Superior temporal gyrus (tissue), 1 donor: ENCODE data around the gene NGB.

Experiments used
- DNase-seq: peaks from one replicate; pipeline ENCODE4 v3.0.0-alpha.2; 2016; ENCODE audit errors: extremely low spot score

The NGB gene

DNA sequence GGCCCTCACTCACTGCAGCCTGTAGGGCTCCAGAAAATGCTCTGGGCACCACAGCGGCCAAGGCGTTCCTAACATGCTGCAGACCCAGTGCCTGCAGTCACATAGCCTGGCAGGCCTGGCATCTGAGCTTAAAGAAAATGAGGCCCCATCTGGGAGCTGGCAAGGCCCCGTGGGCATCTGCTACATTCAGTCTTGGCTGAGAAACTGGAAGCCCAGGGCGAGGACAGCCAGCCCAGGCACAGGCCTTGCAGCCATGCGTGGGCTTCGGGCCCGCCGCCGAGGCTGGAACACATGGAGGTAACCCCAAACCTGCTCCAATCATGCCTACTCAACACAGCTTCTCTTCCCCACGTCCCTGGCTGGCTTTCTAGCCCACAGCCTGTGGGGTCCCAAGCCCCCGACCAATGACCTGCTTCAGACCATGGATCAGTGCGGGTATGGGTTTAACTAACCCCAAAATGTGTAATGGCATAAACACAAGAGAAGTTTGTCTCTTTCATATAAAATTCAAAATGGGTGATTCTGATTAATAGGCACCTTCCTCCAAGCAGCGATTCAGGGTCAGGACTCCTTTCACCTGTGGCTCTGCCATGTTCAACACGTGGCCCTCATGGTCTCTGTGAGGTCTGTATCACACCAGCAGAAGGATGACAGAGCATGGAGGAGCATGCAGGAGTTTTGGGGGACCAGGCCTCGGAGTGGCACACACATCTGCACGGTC, 6.4 kb downstream of the NGB start:
- no peak for DNase-seq

- DNase-seq: no peak
Observed at GRCh38 chr14:77260631-77261030, 10.4 kb downstream of the NGB start.

GRCh38 chr14:77260199-77260598, 10.8 kb downstream of the NGB start:
- DNase-seq: no peak

- DNase-seq: no peak
Observed at GRCh38 chr14:77259025-77259715, 11.8 kb downstream of the NGB start.

- no peak for DNase-seq
Observed at GRCh38 chr14:77258566-77258965, 12.4 kb downstream of the NGB start.

- no peak for DNase-seq
Observed at GRCh38 chr14:77257700-77258099, 13.3 kb downstream of the NGB start.

DNA sequence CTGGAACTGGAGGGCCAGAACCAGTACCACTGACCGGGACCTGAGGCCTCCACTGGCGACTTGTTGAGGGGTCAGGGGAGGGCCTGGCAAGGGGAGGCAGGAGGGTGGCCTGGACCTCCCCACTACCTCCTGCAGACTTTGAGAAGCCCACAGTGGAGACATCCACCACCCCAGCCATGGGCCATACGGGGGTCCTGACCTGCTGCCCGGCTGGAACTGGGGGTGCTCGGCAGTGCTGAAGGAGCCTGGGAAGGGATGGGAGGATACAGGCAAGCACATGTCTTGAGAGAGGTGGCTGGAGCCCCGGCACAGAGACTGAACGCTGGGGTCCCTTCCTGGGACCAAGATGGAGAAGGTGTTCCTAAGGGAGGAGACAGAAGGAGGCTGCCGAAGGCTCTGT, 14.3 kb downstream of the NGB start:
- no peak for DNase-seq

- no peak for DNase-seq
Observed at GRCh38 chr14:77253333-77254190, 17.4 kb downstream of the NGB start.

GRCh38 chr14:77251870-77252269, 19.1 kb downstream of the NGB start:
- DNase-seq: no peak

- no peak for DNase-seq
Observed at GRCh38 chr14:77250927-77251326, 20.1 kb downstream of the NGB start.

GRCh38 chr14:77249286-77249685, 21.7 kb downstream of the NGB start:
- DNase-seq: no peak

DNA sequence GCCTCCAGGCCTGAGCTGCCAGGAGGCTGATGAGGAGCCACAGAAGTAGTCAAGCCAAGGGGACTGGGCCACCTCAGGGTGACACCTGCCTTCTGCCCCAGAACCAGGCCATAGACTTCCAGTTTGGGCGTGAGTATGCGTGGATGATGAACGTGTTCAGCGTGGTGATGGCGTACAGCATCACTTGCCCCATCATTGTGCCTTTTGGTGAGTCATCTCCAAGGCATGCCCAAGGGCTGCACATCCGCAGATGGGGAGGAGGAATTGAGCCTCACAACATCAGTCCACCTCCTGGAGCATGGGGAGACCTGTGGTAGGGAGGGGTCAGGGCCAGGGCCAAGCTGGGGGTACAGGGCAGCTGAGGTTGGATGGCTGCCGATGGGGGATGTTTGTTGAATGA, 22.3 kb downstream of the NGB start:
- DNase-seq: no peak

- DNase-seq: no peak
Observed at GRCh38 chr14:77246784-77247183, 24.2 kb downstream of the NGB start.

DNA sequence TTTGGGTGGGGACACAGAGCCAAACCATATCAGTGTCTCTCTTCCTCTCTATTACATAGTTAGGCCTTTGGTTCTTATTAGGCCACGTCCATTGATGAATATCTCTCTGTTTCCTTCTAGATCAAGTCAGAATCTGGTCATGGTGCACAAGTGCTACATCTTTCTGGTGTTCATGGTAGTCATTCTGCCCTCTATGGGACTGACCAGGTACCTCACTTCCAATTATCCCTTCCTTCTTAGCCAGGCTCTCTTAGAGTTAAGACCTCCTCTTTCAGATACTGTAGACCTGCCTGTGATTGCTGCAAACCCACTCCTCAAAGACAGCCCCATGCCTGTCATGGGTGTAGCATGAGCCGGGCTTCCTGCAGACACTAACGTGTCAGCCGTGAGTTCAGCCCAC, 25.2 kb downstream of the NGB start:
- no peak for DNase-seq

GRCh38 chr14:77243853-77244252, 27.2 kb downstream of the NGB start:
- DNase-seq: no peak

GRCh38 chr14:77242752-77243151, 28.3 kb downstream of the NGB start:
- no peak for DNase-seq

DNA sequence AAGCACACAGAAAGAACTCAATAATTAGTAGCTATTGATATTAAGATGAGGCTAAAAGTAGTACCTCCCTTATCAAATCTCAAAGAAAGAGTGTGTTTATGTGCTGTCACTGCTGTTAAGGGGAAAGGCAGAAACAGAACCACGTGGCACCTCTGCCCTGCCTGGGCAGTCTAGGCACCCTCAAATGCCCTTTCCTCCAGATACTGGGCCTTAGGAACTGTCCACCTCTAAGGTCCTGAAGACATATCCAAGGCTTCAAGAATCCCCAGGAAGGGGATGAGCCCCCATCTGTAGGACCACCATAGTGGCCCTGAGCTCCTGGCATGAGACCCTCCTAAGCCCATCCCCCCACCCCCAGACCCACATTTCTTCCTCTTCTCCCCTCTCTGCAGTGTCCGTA, 29.1 kb downstream of the NGB start:
- no peak for DNase-seq

- no peak for DNase-seq
Observed at GRCh38 chr14:77240336-77240915, 30.6 kb downstream of the NGB start.

DNA sequence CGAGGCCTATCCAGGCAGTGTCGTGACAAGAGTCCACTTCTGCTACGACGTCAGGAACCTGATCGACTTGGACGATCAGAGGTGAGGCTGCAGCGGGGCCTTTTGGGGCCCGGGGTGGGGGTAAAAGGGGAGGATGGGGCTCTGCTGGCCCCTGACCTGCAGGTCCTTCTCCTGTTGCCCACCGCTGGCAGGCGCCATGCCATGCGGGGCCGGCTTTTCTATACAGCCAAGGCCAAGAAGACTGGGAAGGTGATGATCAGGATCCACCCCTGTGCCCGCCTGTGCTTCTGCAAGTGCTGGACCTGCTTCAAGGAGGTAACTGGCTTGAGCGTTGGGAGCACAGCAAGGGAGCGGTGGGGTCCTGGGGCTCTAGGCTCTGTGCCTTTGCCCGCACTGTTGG, 31.6 kb downstream of the NGB start:
- DNase-seq: no peak

GRCh38 chr14:77238996-77239395, 32.0 kb downstream of the NGB start:
- no peak for DNase-seq

GRCh38 chr14:77238356-77238755, 32.6 kb downstream of the NGB start:
- DNase-seq: no peak

- no peak for DNase-seq
Observed at GRCh38 chr14:77236814-77237213, 34.2 kb downstream of the NGB start.
